ENCODE results near the gene PRKN. TPM values are rescaled to one million over a fixed set of nuclear protein-coding genes. Genes with fewer than 3 reads are reported as not detected.

PRKN gene
- total and polyA plus RNA-seq, 2 experiments from 2014 or later: 2.3 to 3.9 TPM

GRCh38 chr6:162441991-162442390 is 285.6 kb downstream of the PRKN start:
- H4K20me1 ChIP-seq (ENCODE audit: insufficient read depth, poor library complexity, severe bottlenecking): no peaks in the 10 kb centered on the region
- H2AFZ ChIP-seq: no peak overlapping the region
- no peak overlapping the region for H3K27ac ChIP-seq
- H3K27me3 ChIP-seq: no peaks in the 10 kb centered on the region
- no peak for DNase-seq (ENCODE audit: low spot score)
- no peaks in the 10 kb centered on the region for H3K9me2 ChIP-seq (replicated peaks; ENCODE audit: insufficient read depth)
- TF ChIP-seq EZH2 (IDR thresholded peaks at IDR 0.05; ENCODE audit: borderline replicate concordance) (no peak), EZH2phosphoT487 (IDR thresholded peaks at IDR 0.05; ENCODE audit: low read depth, severe bottlenecking, unreplicated experiment) (no peak), CTCF (IDR thresholded peaks at IDR 0.05; ENCODE audit: poor library complexity) (no peak)
- H3K9me3 ChIP-seq (ENCODE audit: low read depth): no peaks in the 10 kb centered on the region
- 71% methylated on average over 5 of the region's 5 CpGs for WGBS (ENCODE audit: low lambda C conversion rate, missing lambda C conversion rate)
- H3K79me2 ChIP-seq: no peaks in the 10 kb centered on the region
- H3K36me3 ChIP-seq (replicated peaks; ENCODE audit: insufficient read depth, low read depth): no peaks in the 10 kb centered on the region
- H3K4me2 ChIP-seq: no peak overlapping the region
- no peak overlapping the region for H3K4me3 ChIP-seq
- no peaks in the 10 kb centered on the region for H3K4me1 ChIP-seq (ENCODE audit: insufficient read depth)

- Histone ChIP-seq H3K27me3 (no peaks in the 10 kb centered on the region), H3K9me2 (replicated peaks; ENCODE audit: insufficient read depth) (no peaks in the 10 kb centered on the region), H3K79me2 (no peaks in the 10 kb centered on the region), H2AFZ (no peak overlapping the region), H3K27ac (no peak overlapping the region), H3K9me3 (ENCODE audit: low read depth) (no peaks in the 10 kb centered on the region), H3K4me1 (ENCODE audit: insufficient read depth) (no peaks in the 10 kb centered on the region), H3K4me2 (no peak overlapping the region), H4K20me1 (ENCODE audit: insufficient read depth, poor library complexity, severe bottlenecking) (no peaks in the 10 kb centered on the region), H3K4me3 (no peak overlapping the region), H3K36me3 (replicated peaks; ENCODE audit: insufficient read depth, low read depth) (no peaks in the 10 kb centered on the region)
- no peak for DNase-seq (ENCODE audit: low spot score)
- TF ChIP-seq EZH2 (IDR thresholded peaks at IDR 0.05; ENCODE audit: borderline replicate concordance): no peak
- no peak for TF ChIP-seq CTCF (IDR thresholded peaks at IDR 0.05; ENCODE audit: poor library complexity)
- TF ChIP-seq EZH2phosphoT487 (IDR thresholded peaks at IDR 0.05; ENCODE audit: low read depth, severe bottlenecking, unreplicated experiment): no peak
- 93% methylated on average over 2 of the region's 2 CpGs for WGBS (ENCODE audit: low lambda C conversion rate, missing lambda C conversion rate)
These were observed 288.6 kb downstream of the PRKN start for GRCh38 chr6:162438980-162439379.

GRCh38 chr6:162435071-162435470 is 292.5 kb downstream of the PRKN start:
- DNase-seq (ENCODE audit: low spot score): no peak
- no peak for TF ChIP-seq EZH2phosphoT487 (IDR thresholded peaks at IDR 0.05; ENCODE audit: low read depth, severe bottlenecking, unreplicated experiment)
- TF ChIP-seq CTCF (IDR thresholded peaks at IDR 0.05; ENCODE audit: poor library complexity): no peak
- TF ChIP-seq EZH2 (IDR thresholded peaks at IDR 0.05; ENCODE audit: borderline replicate concordance): no peak
- no peaks in the 10 kb centered on the region for H4K20me1 ChIP-seq (ENCODE audit: insufficient read depth, poor library complexity, severe bottlenecking)
- H3K4me2 ChIP-seq: no peak overlapping the region
- no peaks in the 10 kb centered on the region for H3K27me3 ChIP-seq
- H3K9me3 ChIP-seq (ENCODE audit: low read depth): no peaks in the 10 kb centered on the region
- H3K4me3 ChIP-seq: no peak overlapping the region
- H3K27ac ChIP-seq: no peak overlapping the region
- no peaks in the 10 kb centered on the region for H3K36me3 ChIP-seq (replicated peaks; ENCODE audit: insufficient read depth, low read depth)
- H2AFZ ChIP-seq: no peak overlapping the region
- no peaks in the 10 kb centered on the region for H3K4me1 ChIP-seq (ENCODE audit: insufficient read depth)
- H3K79me2 ChIP-seq: no peaks in the 10 kb centered on the region
- no peaks in the 10 kb centered on the region for H3K9me2 ChIP-seq (replicated peaks; ENCODE audit: insufficient read depth)

- no peaks in the 10 kb centered on the region for H3K79me2 ChIP-seq
- H3K4me3 ChIP-seq: no peak overlapping the region
- no peak overlapping the region for H2AFZ ChIP-seq
- H3K9me2 ChIP-seq (replicated peaks; ENCODE audit: insufficient read depth): no peaks in the 10 kb centered on the region
- H3K36me3 ChIP-seq (replicated peaks; ENCODE audit: insufficient read depth, low read depth): no peaks in the 10 kb centered on the region
- H3K4me2 ChIP-seq: no peak overlapping the region
- 86% methylated on average over 4 of the region's 4 CpGs for WGBS (ENCODE audit: low lambda C conversion rate, missing lambda C conversion rate)
- TF ChIP-seq CTCF (IDR thresholded peaks at IDR 0.05; ENCODE audit: poor library complexity) (no peak), EZH2 (IDR thresholded peaks at IDR 0.05; ENCODE audit: borderline replicate concordance) (no peak), EZH2phosphoT487 (IDR thresholded peaks at IDR 0.05; ENCODE audit: low read depth, severe bottlenecking, unreplicated experiment) (no peak)
- no peak for DNase-seq (ENCODE audit: low spot score)
- no peaks in the 10 kb centered on the region for H3K4me1 ChIP-seq (ENCODE audit: insufficient read depth)
- H3K27ac ChIP-seq: no peak overlapping the region
- H4K20me1 ChIP-seq (ENCODE audit: insufficient read depth, poor library complexity, severe bottlenecking): no peaks in the 10 kb centered on the region
- no peaks in the 10 kb centered on the region for H3K27me3 ChIP-seq
- no peaks in the 10 kb centered on the region for H3K9me3 ChIP-seq (ENCODE audit: low read depth)
These were observed 306.6 kb downstream of the PRKN start for GRCh38 chr6:162421004-162421403.
